ENCODE data around the gene KIT.

KIT gene

DNA sequence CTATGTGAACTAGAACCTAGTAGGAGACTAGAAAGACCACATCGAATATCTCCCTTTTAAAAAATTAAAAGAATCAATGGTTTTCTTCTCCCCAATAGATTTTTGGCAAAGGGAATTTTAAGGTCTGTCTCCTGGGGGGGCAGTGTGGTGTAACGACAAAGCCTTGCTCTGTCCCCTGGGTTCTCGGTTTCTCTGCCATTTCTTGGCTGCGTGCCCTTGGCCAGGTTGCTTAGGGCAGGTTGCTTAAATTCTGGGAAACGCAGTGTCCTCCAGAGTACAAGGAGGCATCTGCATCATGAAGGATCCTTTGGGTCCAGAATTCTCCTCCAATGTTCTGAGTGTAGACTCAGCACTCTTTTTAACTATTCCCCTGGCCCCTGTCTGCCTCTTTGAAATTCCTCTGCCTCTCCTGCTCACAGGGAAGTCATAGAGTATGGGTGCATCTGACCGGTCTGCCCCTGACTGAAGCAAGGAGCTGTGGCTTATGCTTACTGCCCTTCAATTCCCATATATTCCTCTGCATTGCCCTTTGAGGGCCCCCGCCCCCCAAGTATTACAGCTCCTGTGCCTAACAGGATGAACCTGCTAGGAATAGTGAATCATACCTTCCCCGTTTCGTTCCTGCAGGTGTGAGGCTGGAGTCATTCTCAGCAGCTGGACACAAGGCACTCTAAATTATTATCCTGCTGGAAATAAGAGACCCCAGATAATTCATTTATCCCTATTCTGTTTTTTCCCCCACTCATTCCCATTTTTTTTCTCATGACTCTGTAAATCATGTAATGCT is 2.2 kb downstream of the KIT start:
- no peak for DNase-seq (ENCODE audit: low read depth in 4 of 4, low spot score in 1 of 4)

GRCh38 chr4:54660591-54660990 is 2.8 kb downstream of the KIT start:
- no peak for DNase-seq (ENCODE audit: low read depth in 4 of 4, low spot score in 1 of 4)

DNA sequence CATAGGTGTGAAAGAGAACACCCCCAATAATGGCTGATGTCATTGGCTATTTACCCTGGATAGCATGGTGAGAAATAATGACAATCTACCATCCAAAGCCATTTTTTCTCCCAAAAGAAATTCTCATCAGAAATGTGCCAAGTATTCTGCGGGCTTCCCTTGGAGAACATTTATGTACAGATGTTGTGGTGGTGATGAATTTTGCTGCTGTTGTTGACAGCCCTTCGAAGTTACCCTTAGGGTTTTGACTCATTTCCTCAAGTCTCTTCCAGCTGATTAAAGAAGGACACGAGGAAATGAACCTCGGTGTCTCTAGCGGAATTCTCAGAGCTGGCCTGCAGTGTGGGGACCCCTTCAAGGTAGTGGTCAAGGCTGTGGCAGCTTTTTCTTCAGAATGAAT is 3.4 kb downstream of the KIT start:
- DNase-seq (ENCODE audit: low read depth in 4 of 4, low spot score in 1 of 4) = no peak

GRCh38 chr4:54661686-54662085 is 3.9 kb downstream of the KIT start:
- no peak for DNase-seq (ENCODE audit: low read depth in 4 of 4, low spot score in 1 of 4)

DNA sequence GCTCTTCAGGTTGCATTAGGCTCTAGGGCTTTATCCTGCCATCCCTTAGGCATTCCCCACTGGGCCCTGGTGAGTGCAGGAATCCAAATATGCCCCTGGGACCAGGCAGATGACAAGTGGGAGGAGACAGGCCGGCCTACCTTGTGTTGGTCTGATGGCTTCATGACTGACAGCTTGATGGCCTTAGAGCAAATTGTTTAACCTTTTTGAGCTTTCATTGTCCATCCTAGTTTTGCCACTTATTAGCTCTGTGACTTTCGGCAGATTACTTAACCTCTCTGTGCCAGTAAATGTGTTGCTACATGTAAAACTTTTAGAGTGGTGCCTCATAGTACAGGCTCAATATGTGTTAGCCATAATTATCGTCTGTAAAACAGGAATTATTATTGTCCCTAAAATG is 4.4 kb downstream of the KIT start:
- no peak for DNase-seq (ENCODE audit: low read depth in 4 of 4, low spot score in 1 of 4)

- no peak for DNase-seq (ENCODE audit: low read depth in 4 of 4, low spot score in 1 of 4)
Measured at GRCh38 chr4:54662901-54663585, 5.3 kb downstream of the KIT start.

DNA sequence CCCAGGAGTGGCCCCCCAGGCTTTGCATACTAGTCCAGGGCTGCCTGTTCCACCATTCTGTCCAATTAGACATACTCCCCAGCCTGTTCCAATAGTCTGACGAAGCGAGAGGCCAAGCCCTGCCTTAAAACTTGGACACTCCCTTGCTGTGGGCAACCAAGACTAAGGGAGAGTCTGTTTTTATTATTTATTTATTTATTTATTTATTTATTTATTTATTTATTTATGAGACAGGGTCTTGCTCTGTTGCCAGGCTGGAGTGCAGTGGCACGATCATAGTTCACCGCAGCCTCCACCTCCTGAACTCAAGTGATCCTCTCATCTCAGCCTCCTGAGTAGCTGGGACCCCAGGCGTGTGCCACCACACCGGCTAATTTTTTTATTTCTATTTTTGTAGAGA is 6.6 kb downstream of the KIT start:
- no peak for DNase-seq (ENCODE audit: low read depth in 4 of 4, low spot score in 1 of 4)

GRCh38 chr4:54668014-54668611 is 10.4 kb downstream of the KIT start:
- no peak for DNase-seq (ENCODE audit: low read depth in 4 of 4, low spot score in 1 of 4)

DNA sequence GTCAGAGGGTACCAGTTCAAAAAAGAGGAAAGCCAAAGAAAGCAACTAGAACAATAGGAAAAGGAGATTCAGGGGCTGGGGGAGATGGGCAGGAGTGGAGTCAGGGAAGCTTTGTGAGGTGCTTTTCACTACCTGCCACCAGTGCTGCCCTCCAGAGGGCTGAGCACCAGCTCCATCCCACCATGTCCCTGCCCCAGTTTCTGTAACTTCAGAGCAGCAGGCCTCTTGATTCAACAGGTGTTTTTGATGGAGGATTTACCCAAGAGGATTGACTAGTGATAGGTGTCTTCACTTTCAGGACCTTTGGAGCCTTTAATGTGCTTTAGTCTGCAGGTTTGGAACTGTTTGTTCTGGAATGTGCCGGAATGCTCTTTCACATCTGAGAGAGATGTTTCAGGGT is 12.1 kb downstream of the KIT start:
- DNase-seq (ENCODE audit: low read depth in 4 of 4, low spot score in 1 of 4) = no peak

DNA sequence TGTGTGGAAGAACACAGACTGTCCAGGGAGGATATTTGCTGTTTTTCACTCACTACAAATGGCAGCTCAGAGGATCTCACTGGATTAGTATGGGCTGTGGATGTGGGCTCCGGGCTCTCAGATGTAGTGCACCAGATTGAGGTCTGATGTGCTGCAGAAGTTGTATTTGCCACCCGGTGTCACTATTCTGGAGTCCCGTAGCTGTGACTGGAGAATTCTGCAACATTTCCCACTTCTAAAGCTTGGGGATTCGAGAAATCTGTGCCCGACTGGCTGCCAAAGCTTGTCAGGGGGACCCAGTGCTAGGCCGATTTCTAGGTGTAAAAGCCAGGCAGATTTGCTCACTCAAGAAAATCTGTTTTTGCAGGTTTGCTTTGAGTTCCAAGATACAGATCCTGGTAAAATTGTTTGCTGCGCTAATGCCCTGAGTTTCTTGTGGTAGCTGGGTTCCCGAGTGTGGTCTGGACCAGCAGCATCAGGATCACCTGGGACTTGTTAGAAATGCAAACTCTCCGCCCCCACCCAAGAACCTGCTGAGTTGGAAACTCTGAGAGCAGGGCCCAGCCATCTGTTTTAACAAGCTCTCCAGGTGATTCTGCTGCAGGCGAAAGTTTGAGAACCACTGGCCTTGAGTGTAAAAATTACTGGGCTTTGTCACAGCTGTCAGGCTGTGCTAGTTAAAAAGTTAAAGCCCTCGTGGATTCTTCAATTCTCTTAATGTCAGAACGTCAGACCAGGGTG is 18.1 kb downstream of the KIT start:
- DNase-seq (ENCODE audit: low read depth in 4 of 4, low spot score in 1 of 4) = no peak

DNA sequence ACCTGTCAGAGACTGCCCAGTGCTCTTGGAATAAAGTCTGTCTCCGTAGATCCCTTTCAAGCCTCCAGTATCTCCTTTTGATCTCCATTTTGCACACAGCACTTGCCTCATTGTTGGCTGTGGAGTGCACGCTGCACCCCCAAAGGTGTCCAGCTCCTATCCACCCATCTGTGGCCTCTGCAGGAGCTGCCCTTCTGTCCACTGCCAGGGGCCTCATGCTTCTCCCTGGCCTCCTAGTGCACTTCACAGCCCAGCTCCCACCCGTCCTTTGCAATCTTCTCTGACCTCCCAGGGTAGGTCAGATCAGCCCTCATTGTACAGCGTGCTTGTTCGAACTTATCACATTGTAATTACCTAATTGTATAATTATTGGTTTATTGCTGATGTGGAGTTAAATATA is 18.9 kb downstream of the KIT start:
- DNase-seq (ENCODE audit: low read depth in 4 of 4, low spot score in 1 of 4) = no peak

DNA sequence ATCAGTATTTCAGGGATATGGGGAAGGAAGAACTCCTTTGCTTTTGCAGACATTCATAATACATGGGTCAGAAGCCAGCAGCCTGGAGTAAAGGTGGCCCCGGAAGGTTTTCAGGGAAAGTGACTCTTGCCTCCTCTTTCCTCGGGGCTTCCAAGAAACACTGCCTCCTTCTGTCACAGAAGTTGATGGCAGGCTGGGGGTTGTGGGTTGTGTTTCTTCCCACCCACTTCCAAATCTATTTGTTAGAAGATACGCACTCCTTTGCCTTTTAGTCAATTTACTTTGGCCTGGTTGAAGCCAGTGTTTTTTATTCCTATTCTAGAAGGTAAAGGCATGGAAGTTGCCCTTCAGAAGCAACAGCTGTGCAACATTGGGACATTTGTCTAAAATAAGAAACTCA is 19.7 kb downstream of the KIT start:
- no peak for DNase-seq (ENCODE audit: low read depth in 4 of 4, low spot score in 1 of 4)

DNA sequence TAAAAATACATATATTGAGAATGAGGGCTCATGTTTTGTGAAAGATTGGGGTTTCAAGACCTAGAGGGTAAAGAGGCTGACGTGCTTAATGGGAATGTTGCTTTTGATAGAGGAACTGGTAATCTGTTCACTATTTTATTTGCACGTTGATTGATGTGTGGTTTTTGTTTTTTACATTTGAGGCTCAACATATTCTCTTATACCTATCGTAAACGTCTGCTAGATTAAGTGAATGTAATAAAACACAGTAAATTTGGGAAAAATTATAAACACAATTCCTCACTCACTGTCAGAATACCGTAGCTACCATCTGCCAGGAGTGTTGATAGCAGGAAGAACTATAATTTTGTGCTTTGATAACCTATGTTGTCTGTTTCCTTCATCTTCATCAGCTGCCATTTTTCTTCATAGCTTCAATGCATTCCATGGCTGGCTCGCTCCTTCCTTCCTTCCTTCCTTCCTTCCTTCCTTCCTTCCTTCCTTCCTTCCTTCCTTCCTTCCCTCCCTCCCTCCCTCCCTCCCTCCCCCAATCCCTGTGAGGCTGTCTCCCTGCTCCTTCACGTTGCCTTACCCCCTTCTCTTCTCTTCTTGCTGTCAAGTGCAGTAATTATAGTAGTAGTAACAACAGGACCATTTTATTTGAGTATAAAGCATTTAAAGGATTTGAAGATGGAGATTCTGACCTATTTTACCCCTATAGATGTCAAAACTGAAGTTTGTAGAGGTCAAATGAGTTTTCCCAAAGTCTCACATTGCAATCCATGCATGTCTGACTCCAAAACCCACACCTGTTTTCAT is 20.3 kb downstream of the KIT start:
- no peak for DNase-seq (ENCODE audit: low read depth in 4 of 4, low spot score in 1 of 4)

GRCh38 chr4:54678826-54679225 is 21.1 kb downstream of the KIT start:
- DNase-seq (ENCODE audit: low read depth in 4 of 4, low spot score in 1 of 4) = no peak

GRCh38 chr4:54679813-54680212 is 22.1 kb downstream of the KIT start:
- DNase-seq (ENCODE audit: low read depth in 4 of 4, low spot score in 1 of 4) = no peak

DNA sequence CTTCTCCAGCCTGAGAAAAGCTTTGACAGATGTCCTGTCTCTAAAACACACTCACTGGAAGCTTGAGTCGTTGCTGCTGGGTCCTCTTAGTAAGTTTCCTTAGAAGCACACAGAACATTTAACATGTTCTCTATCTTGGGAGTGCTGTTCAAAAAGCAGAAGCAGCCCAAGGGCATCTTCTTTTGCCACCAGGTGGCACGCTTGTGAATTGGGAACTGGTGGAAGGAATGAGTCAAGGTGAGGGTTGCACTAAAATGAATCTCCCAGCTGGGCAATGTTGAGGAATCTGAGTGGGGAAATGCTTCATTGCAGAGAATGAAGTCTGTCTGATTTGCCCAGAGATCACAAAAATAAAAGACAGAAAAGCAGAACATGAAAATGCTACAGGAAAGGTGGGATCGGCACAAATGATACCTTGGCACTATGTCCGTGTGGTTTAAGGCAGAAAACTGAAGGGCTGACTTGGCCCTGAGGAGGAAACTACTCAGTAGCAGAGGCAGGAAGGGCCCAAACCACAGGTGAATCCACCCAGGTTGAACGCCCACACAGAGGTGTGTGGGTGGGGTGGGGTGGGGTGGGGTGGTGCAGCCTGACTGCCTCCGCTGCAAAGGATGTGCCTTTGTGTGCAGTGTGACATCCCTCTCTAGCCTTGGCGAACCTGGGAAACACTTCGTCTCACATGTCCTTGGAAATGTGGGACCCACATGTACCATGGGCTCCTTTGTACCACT is 26.0 kb downstream of the KIT start:
- peak in 3 of 4 experiments; percentile 14 to 24 (median 19) for DNase-seq (ENCODE audit: low read depth in 4 of 4, low spot score in 1 of 4)

DNA sequence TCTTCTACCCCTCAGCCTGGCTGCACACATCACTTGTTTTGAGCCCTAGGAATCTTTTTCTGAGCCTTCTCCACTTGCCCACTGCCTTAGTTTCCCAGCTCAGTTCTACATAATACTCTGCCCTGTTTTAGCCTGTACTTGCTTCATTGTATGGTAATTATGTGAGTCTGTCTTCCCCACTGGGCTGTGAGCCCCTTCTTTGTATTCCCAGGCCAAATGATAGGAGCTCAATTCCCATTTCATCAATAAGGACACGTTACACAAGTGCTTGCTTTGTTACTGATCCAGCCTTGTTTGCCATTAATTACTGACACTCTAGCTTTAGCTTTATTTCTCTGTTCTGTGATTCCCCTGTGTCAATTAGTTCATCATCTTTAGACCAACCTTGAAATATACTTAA is 28.1 kb downstream of the KIT start:
- no peak for DNase-seq (ENCODE audit: low read depth in 4 of 4, low spot score in 1 of 4)

- DNase-seq (ENCODE audit: low read depth in 4 of 4, low spot score in 1 of 4) = no peak
Measured at GRCh38 chr4:54687887-54688841, 30.4 kb downstream of the KIT start.

- no peak for DNase-seq (ENCODE audit: low read depth in 4 of 4, low spot score in 1 of 4)
Measured at GRCh38 chr4:54695337-54695736, 37.6 kb downstream of the KIT start.

Measured in stimulated activated CD4-positive, alpha-beta T cell treated with anti-CD3 and anti-CD28 coated beads, Interleukin-1b, Interleukin-23, amount 100 ng/mL, for 24 hours (primary cell).